ENCODE data around the gene GRID1.

GRID1 gene

GRCh38 chr10:86377797-86378146, 11.2 kb upstream of the GRID1 start:
- H3K36me3 ChIP-seq (ENCODE audit: low read depth): no peaks in the 10 kb centered on the region
- H3K27me3 ChIP-seq (ENCODE audit: insufficient read depth, poor library complexity, severe bottlenecking): peaks cover 8% of the 10 kb centered on the region
- no peaks in the 10 kb centered on the region for H3K4me1 ChIP-seq (ENCODE audit: insufficient read depth, poor library complexity, severe bottlenecking)
- ATAC-seq (ENCODE audit: low read depth) (no peak), DNase-seq (ENCODE audit: low spot score) (no peak)
- H3K4me3 ChIP-seq (ENCODE audit: severe bottlenecking): no peak overlapping the region
- H3K27ac ChIP-seq (ENCODE audit: poor library complexity, severe bottlenecking): no peak overlapping the region
- H3K9me3 ChIP-seq (ENCODE audit: severe bottlenecking): no peaks in the 10 kb centered on the region
- no peak for TF ChIP-seq CTCF (IDR thresholded peaks at IDR 0.05; ENCODE audit: poor library complexity, severe bottlenecking)

- Histone ChIP-seq H3K36me3 (ENCODE audit: low read depth) (no peaks in the 10 kb centered on the region), H3K4me3 (ENCODE audit: severe bottlenecking) (no peak overlapping the region), H3K4me1 (ENCODE audit: insufficient read depth, poor library complexity, severe bottlenecking) (no peaks in the 10 kb centered on the region), H3K9me3 (ENCODE audit: severe bottlenecking) (no peaks in the 10 kb centered on the region), H3K27ac (ENCODE audit: poor library complexity, severe bottlenecking) (no peak overlapping the region), H3K27me3 (ENCODE audit: insufficient read depth, poor library complexity, severe bottlenecking) (peaks cover 8% of the 10 kb centered on the region)
- peak; percentile 97 for TF ChIP-seq CTCF (IDR thresholded peaks at IDR 0.05; ENCODE audit: poor library complexity, severe bottlenecking)
- peak; percentile 92 for ATAC-seq (ENCODE audit: low read depth)
- DNase-seq (ENCODE audit: low spot score): no peak
These were observed 10.5 kb upstream of the GRID1 start for GRCh38 chr10:86376852-86377796.

- ATAC-seq (ENCODE audit: low read depth): no peak
- Histone ChIP-seq H3K4me1 (ENCODE audit: insufficient read depth, poor library complexity, severe bottlenecking) (no peaks in the 10 kb centered on the region), H3K9me3 (ENCODE audit: severe bottlenecking) (no peaks in the 10 kb centered on the region), H3K36me3 (ENCODE audit: low read depth) (no peaks in the 10 kb centered on the region), H3K27me3 (ENCODE audit: insufficient read depth, poor library complexity, severe bottlenecking) (peaks cover 2% of the 10 kb centered on the region), H3K4me3 (ENCODE audit: severe bottlenecking) (no peak overlapping the region), H3K27ac (ENCODE audit: poor library complexity, severe bottlenecking) (no peak overlapping the region)
- TF ChIP-seq CTCF (IDR thresholded peaks at IDR 0.05; ENCODE audit: poor library complexity, severe bottlenecking): no peak
- DNase-seq (ENCODE audit: low spot score): no peak
These were observed 9.8 kb upstream of the GRID1 start for GRCh38 chr10:86376403-86376802.

- Histone ChIP-seq H3K36me3 (ENCODE audit: low read depth) (no peaks in the 10 kb centered on the region), H3K4me3 (ENCODE audit: severe bottlenecking) (no peak overlapping the region), H3K4me1 (ENCODE audit: insufficient read depth, poor library complexity, severe bottlenecking) (no peaks in the 10 kb centered on the region), H3K27ac (ENCODE audit: poor library complexity, severe bottlenecking) (no peak overlapping the region), H3K9me3 (ENCODE audit: severe bottlenecking) (no peaks in the 10 kb centered on the region), H3K27me3 (ENCODE audit: insufficient read depth, poor library complexity, severe bottlenecking) (no peaks in the 10 kb centered on the region)
- DNase-seq (ENCODE audit: low spot score) (no peak), ATAC-seq (ENCODE audit: low read depth) (no peak)
- TF ChIP-seq CTCF (IDR thresholded peaks at IDR 0.05; ENCODE audit: poor library complexity, severe bottlenecking): no peak
These were observed 8.6 kb upstream of the GRID1 start for GRCh38 chr10:86375204-86375603.

- TF ChIP-seq CTCF (IDR thresholded peaks at IDR 0.05; ENCODE audit: poor library complexity, severe bottlenecking): no peak
- no peaks in the 10 kb centered on the region for H3K36me3 ChIP-seq (ENCODE audit: low read depth)
These were observed 8.1 kb upstream of the GRID1 start for GRCh38 chr10:86374664-86375063.

More at GRCh38 chr10:86374664-86375063, 8.1 kb upstream of the GRID1 start:
- Histone ChIP-seq H3K9me3 (ENCODE audit: severe bottlenecking) (no peaks in the 10 kb centered on the region), H3K4me3 (ENCODE audit: severe bottlenecking) (no peak overlapping the region), H3K4me1 (ENCODE audit: insufficient read depth, poor library complexity, severe bottlenecking) (no peaks in the 10 kb centered on the region), H3K27me3 (ENCODE audit: insufficient read depth, poor library complexity, severe bottlenecking) (no peaks in the 10 kb centered on the region), H3K27ac (ENCODE audit: poor library complexity, severe bottlenecking) (no peak overlapping the region)
- DNase-seq (ENCODE audit: low spot score) (no peak), ATAC-seq (ENCODE audit: low read depth) (no peak)
